GM18505 (cell line): Measurements from ENCODE around the gene ASXL3.

Experiments
- ATAC-seq: cut with Tn5 transposase; IDR thresholded peaks from one replicate; pipeline ENCODE4 v1.9.1; 2021; ENCODE audit not compliant: unreplicated experiment
- POLR2A ChIP-seq: IDR thresholded peaks from 4 replicates; pipeline ENCODE4 v1.6.1; 2011; ENCODE audit warnings: borderline replicate concordance; ENCODE audit not compliant: insufficient read depth, insufficient read length; ENCODE audit errors: extremely low read depth

Gene ASXL3

DNA sequence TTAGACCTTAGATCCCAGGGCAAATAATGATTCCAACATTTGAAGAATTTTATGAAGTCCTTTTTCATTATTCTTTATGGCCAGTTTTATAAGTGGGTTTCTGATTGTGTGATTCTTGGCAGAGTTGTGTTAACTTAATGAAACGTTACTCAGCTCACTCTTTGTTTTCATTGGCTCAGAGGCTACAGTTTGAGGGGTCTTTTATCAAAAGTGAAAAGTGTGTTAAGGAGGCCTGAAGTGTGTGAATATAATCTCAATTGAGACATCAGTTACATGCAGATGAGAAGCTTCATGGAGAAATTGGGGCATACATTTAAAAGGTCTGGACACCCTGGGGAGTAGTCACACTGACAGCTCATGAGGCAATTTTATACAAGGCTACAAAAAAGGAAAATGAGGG lies 74.6 kb downstream of the ASXL3 start:
- no peak for TF ChIP-seq POLR2A
- ATAC-seq = no peak

DNA sequence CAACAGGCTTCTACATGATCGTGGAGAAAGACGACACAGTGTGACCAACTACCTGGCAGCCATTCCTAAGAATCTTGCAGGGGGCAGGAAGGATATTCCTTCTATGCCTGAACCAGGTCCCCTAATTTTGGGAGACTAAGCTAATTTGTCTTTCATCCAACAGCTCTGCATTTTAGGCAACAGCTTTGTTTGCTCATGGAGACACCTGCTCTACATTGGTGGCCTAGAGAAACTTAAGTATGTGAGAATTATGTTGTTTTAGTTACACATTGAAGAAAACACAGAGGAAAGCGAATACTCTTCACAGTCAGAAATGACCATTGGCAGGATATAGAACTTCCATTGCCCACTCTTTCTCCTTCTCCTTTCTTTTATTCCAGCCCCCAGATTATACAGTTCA lies 75.2 kb downstream of the ASXL3 start:
- no peak for ATAC-seq
- TF ChIP-seq POLR2A = no peak

DNA sequence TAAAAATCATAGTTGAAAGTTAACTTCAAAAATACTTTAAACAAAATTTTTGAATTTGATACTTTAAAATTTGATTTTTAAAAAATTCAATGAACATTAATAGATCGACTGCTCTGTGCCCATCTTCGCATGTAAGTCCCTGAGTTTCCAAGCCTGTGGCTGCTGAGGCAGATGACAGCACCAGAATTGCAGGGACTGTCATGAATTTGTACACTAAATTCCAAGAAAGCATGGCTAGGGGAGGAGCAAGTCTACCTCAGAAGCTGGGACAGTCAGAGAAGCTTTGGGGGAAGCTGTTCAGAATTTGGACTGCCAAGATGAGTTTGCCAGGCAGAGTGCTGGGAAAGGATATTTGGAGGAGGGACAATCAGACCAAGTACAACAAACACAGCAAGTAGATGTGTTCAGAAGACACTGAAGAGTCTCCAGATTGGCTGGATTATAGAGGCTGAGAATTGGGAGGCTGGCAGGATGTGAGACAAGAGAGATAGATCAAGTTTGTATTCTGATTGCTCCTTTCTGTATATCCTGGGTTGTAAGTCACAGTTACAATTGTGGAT lies 79.0 kb downstream of the ASXL3 start:
- ATAC-seq = no peak
- no peak for TF ChIP-seq POLR2A

DNA sequence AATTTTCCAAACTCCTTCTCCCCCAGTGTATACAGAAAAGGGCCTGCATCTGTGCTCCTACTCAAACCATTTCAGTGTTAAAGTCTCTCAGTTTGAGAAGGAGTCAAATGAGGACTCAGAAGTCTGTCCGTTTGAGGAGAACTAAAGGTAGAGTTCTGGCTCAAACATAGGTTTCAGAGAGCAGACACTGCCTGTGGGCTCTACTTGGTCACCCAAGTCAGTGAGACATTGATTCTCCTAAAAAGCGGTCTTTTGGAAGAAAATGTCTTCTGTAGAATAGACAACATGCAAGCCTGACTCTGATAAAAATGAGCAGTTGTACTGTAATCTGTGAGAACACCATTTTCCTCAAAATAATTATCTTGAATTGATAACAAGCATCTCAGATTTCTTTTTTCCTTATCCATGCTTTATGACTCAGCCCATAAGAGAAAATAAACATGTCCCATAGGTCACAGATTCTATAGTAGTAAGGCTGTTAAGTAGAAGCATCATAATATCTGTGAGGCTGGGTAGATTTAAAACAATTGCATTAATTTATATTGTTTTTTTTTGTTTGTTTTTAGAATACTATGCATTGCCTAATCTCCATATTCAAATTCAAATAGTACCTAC lies 82.8 kb downstream of the ASXL3 start:
- TF ChIP-seq POLR2A = no peak
- no peak for ATAC-seq

DNA sequence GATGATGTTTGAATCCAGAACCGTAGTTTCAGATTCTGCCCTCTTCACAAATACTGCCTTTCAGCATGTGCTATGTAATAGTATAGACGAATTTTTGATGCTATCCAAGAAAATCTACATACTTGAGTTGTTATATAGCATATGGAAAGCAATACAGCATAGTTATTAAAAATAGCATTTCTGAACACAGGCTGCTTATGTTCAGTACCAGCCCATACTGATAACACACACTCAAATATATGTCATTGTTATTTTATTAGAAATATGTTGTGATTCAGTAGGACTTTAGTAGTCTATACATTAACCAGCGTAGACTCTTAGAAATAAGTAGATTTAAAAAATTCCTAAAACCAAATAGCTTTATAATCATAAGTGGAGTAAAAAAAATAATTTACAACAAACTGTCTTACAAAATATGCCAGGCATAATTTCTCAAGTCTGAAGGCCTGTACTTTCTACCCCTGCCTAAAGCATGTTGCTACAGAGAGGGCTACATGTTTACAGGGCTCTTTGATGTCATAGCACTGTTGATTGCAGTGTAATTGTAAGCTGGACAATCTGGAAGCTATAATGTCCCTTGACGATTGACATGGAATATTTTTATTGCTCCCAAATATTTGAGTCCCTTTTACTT lies 86.3 kb downstream of the ASXL3 start:
- no peak for TF ChIP-seq POLR2A
- ATAC-seq = no peak

DNA sequence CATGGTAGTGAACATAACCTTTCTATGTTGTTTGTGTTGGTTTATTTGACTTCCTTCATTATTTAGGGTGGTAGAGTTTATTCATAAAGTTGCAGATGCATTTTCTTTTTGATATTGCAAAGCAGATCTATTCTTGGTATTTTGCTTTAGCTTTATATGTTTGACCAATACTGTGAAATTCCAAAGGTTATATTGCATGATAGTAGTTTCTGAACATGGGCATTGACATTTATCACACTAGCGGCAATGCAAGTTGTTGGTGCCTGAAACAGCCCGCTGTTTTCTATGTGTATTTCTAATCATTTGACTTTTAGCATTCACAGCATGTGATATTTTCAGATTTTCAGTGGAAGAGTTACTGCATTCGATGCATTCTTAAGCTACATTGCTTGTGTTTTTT lies 87.2 kb downstream of the ASXL3 start:
- TF ChIP-seq POLR2A = no peak
- no peak for ATAC-seq

DNA sequence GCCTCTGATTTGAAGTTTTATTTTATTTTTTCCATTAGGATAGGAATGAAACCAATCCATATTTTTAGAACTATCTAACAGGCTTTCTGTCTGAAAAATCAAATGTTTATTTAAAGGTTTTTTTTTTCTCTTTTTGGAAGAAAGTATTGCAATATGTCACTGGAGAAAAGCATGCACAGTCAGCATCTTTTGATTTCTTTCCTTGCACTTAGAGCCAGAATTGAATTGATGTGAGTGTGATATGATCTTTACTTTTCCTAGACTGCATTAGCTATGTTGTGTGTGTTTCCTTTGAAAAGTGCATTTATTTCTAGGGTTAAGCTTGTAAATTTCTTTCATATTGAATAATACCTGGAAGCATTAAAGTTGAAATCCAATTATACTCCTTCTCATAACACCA lies 87.6 kb downstream of the ASXL3 start:
- TF ChIP-seq POLR2A = no peak
- no peak for ATAC-seq

DNA sequence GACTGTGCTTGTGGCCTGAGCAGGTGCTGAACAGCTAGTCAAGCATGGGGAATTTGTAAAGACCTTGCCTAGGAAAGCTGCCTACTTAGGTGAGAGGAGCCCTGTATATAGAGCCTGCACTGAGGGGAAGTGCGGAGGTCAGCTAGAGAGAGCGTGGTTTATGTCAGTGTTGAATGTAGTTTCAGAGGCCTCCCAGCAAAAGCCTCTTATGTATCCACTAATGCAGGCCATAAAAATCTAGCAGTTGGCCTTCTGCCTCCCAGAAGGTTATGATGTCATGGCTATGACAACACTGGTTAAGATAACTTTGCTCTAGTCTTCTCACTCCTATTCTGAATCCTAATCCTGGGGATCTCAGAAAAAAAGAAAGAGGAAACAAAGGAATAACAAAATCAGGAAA lies 88.9 kb downstream of the ASXL3 start:
- no peak for ATAC-seq
- no peak for TF ChIP-seq POLR2A

DNA sequence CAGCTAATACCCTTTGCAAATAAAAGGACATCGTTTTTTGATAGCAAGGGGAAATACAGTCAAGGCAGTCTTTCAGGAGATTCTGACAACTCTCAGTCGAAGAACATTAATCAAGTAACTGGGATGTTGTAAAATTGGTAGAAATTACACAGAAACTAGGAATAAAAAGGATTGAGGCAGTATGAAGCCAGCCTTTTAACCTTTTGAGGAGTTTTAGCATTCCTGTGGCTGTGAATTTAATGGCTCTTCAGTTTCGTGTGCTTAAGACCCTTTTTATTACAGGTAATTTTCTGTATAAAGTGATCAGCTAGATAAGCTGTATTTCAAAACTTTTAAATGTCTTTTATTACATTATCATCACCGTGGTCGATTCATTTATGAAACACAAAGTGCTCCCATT lies 91.6 kb downstream of the ASXL3 start:
- ATAC-seq = no peak
- no peak for TF ChIP-seq POLR2A

DNA sequence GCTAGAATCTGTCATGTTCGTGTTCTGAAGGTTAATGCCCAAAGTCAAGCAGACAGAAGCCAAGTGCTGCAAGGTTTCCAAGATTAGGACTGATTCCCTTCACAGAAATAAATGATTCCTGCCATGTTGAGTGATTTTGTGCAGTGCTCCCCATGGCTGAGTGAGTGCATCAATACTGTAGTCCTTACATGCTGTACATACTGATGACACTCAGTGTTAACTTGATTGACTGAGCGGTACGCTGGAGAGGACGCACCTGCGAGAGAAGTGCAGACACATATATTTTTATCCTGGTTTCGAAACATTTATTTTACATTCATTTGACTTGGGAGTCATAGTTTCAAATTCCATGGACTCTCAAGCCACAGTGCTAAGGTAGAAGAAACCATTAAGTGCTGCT lies 92.0 kb downstream of the ASXL3 start:
- ATAC-seq = no peak

DNA sequence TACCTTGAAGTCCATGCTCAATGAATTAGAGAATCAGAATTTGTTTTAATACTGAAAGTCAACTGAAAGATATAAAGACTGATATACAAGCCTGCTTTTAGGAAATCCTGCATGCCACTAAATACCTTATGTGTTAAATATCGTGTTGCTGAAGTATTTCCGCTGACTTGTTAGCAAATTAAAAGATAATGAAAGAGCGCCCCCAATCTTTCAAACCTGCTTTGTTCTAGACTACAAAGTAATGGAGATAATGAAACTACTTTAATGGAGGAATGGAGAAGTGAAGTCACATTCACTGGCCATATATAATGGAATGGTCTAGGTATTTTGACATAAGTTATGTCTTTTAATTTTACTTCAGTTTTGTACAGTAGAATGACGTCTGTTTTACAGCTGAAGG lies 95.7 kb downstream of the ASXL3 start:
- TF ChIP-seq POLR2A = no peak
- ATAC-seq = no peak

More for the DNA sequence above, 92.0 kb downstream of the ASXL3 start:
- no peak for TF ChIP-seq POLR2A

DNA sequence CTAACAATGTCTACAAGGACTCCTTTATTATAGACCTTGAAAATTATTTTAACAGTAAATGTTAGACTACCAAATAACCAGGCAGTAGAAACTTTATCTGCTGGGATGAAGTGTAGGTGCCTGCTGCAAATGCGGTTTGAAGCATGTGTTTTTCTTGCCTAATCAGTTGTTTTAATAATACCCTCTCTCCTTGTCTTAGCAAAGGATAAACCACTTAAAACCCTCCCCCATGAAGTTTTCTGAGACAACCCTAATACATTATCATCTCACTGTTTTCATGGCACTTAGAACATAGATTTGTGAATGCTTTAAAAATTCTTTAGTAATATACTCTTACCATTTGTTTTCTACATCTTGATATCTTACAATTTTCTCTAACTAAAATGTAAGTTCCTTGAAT lies 98.6 kb downstream of the ASXL3 start:
- ATAC-seq = no peak
- TF ChIP-seq POLR2A = no peak

DNA sequence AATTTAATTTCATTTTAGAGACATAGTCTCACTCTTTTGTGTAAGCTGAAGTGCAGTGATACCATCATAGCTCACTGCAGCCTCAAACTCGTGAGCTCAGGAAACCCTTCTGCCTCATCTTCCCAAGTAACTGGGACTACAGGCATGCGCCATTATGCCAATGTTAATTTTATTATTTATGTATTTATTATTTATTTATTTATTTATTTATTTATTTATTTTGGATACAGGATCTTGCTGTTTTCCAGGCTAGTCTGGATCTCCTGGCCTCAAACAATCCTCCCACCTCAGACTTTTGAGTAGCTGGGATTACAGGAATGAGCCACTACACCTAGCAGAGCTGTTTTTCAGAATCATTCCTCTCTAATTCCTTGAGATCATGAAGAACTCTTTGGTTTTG lies 99.9 kb downstream of the ASXL3 start:
- no peak for ATAC-seq
- no peak for TF ChIP-seq POLR2A

DNA sequence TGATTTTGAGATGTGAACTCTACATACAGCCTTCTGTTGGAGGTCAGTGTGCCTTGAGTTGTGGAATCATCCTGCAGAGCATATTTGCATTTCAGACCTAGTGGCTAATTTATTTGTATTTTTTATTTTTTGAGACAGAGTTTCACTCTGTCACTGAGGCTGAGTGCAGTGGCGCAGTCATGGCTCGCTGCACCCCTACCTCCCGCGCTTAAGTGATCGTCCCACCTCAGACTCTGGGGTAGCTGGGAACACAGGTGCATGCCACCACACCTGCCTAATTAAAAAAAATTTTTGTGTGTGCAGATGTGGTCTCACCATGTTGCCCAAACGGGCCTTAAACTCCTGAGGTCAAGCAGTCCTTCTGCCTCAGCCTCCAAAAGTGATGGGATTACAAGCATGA lies 104.4 kb downstream of the ASXL3 start:
- TF ChIP-seq POLR2A = no peak
- no peak for ATAC-seq
